GM12801 (cell line): Measurements from ENCODE around the gene ZFYVE28.

Source experiments
- CTCF ChIP-seq: IDR thresholded peaks from one replicate; pipeline ENCODE4 v1.5.1; 2011; ENCODE audit warnings: control low read depth; ENCODE audit not compliant: insufficient read length; ENCODE audit errors: extremely low read depth

Gene ZFYVE28

GRCh38 chr4:2417765-2418649, at the start of gene ZFYVE28:
Gene ZFYVE28, minus strand, starts transcription at chr4:2418645. Its CDS starts 322 bp downstream, at chr4:2418323.
- no peak for TF ChIP-seq CTCF

- no peak for TF ChIP-seq CTCF
Observed at GRCh38 chr4:2465032-2465431, 46.6 kb upstream of the ZFYVE28 start.

- TF ChIP-seq CTCF: no peak
Observed at GRCh38 chr4:2462992-2463762, 44.7 kb upstream of the ZFYVE28 start.

GRCh38 chr4:2462218-2462991, 44.0 kb upstream of the ZFYVE28 start:
- no peak for TF ChIP-seq CTCF

GRCh38 chr4:2461246-2461960, 43.0 kb upstream of the ZFYVE28 start:
- TF ChIP-seq CTCF: no peak

- no peak for TF ChIP-seq CTCF
Observed at GRCh38 chr4:2459589-2460349, 41.3 kb upstream of the ZFYVE28 start.
